Naive thymus-derived CD8-positive, alpha-beta T cell (primary cell): ENCODE measurements around the gene PMP22. TPM values are rescaled to one million over a fixed set of nuclear protein-coding genes. Genes with fewer than 3 reads are reported as not detected.

Experiments used
- microRNA-seq: library from miRNA; unstranded; fragments of <30 nt; microRNA quantifications from one replicate; pipeline ENCODE4 v1.2.0, GENCODE V29; 2022; ENCODE audit warnings: borderline microRNAs expressed
- polyA plus RNA-seq, 3 donors: library from polyadenylated mRNA; unstranded; fragments of 300-500 nt; fragmentation: Illumina TruSeq; gene quantifications; one replicate each; pipeline ENCODE4 v1.2.3, GENCODE V29; 2021
- total RNA-seq, 8 experiments: library from RNA in 2 of 8; stranded (reverse) in 2 of 8; gene quantifications; one replicate each; pipeline ENCODE4 v1.2.3 and lab custom pipeline; 2021 to 2026

Gene PMP22
- total and polyA plus RNA-seq, 5 experiments from 2014 or later = 0.27 TPM; not detected in 4

Small RNA genes lying within 50 kb of the gene (microRNA-seq; reads per million reads assigned to microRNA genes)
- gene MIR4731 = not detected

Other genes with a start within 250 kb of the PMP22 start
- not detected for gene TEKT3, start 76.3 kb upstream of the PMP22 start, total RNA-seq
- gene TEKT3, start 76.3 kb upstream of the PMP22 start, polyA plus RNA-seq = not detected
- 10 to 100 TPM in 1 of 2 experiments, 1 to 10 TPM in 1; 8.0 to 10.6 TPM for gene CDRT4, start 202.3 kb upstream of the PMP22 start, total RNA-seq
- 1 to 10 TPM in 2 of 3 donors, under 1 TPM in 1; 0.84 to 1.8 (median 1.5) TPM for gene CDRT4, start 202.3 kb upstream of the PMP22 start, polyA plus RNA-seq